PC-9 (cell line): ENCODE results near the gene TMEM150C. TPM values are rescaled to one million over a fixed set of nuclear protein-coding genes. Genes with fewer than 3 reads are reported as not detected.

Source experiments
- BruUV-seq: library from RNA; stranded (reverse); fragments of 400-500 nt; replicated peaks from 2 replicates; lab custom pipeline; 2021; lab: Mats Ljungman, UMichigan
- CTCF ChIA-PET: fragments of 300-600 bp; sonication (Branson Sonifier 250); formaldehyde crosslinking; loops from one replicate; lab custom pipeline; 2022; ENCODE audit warnings: antibody characterized with exemption; lab: Charles Lee
- POLR2A ChIA-PET: fragments of 300-600 bp; sonication (Branson Sonifier 250); formaldehyde crosslinking; loops from one replicate; lab custom pipeline; 2022; ENCODE audit warnings: antibody characterized with exemption; ENCODE audit not compliant: unreplicated experiment; lab: Charles Lee
- DNase-seq, 2 experiments: peaks; one replicate each; pipeline versions ENCODE4 v3.0.0 to v3.0.0-alpha.2; 2015 to 2022; ENCODE audit warnings: mixed read lengths in 1 of 2
- H2AFZ ChIP-seq: fragments of 200-600 bp; sonication (generic); 2 replicates; pipeline ENCODE4 v1.8.1; 2017; ENCODE audit warnings: antibody characterized with exemption
- H3F3A ChIP-seq: fragments of 200-600 bp; sonication (generic); 2 replicates; pipeline ENCODE4 v1.8.1; 2017; ENCODE audit warnings: antibody characterized with exemption, mild to moderate bottlenecking, low read depth; ENCODE audit not compliant: insufficient read depth
- H3K27ac ChIP-seq: fragments of 200-600 bp; sonication (generic); 2 replicates; pipeline ENCODE4 v1.6.1; 2016; ENCODE audit warnings: mixed run types
- H3K27me3 ChIP-seq: fragments of 200-600 bp; sonication (generic); 2 replicates; pipeline ENCODE4 v1.6.1; 2016; ENCODE audit warnings: low read depth, mixed run types; ENCODE audit not compliant: insufficient read depth
- H3K36me3 ChIP-seq: fragments of 200-600 bp; sonication (generic); 2 replicates; pipeline ENCODE4 v1.6.1; 2016; ENCODE audit warnings: low read depth, mixed run types
- H3K4me1 ChIP-seq: fragments of 200-600 bp; sonication (generic); replicated peaks from 2 replicates; pipeline ENCODE4 v1.6.1; 2016; ENCODE audit warnings: mixed run types; ENCODE audit not compliant: insufficient read depth
- H3K4me2 ChIP-seq: fragments of 200-600 bp; sonication (generic); 2 replicates; pipeline ENCODE4 v1.6.1; 2017; ENCODE audit warnings: mixed run types
- H3K4me3 ChIP-seq: fragments of 200-600 bp; sonication (generic); 2 replicates; pipeline ENCODE4 v1.6.1; 2016; ENCODE audit warnings: mixed run types
- H3K79me2 ChIP-seq: fragments of 200-600 bp; sonication (generic); 2 replicates; pipeline ENCODE4 v1.6.1; 2017; ENCODE audit warnings: low read depth, mixed run types
- H3K9me2 ChIP-seq: fragments of 200-600 bp; sonication (generic); 2 replicates; pipeline ENCODE4 v1.8.1; 2017; ENCODE audit warnings: mild to moderate bottlenecking; ENCODE audit not compliant: insufficient read depth
- H3K9me3 ChIP-seq: fragments of 200-600 bp; sonication (generic); 2 replicates; pipeline ENCODE4 v1.8.1; 2016; ENCODE audit warnings: low read depth; ENCODE audit not compliant: insufficient read depth
- H4K20me1 ChIP-seq: fragments of 200-600 bp; sonication (generic); 2 replicates; pipeline ENCODE4 v1.8.1; 2017; ENCODE audit not compliant: insufficient read depth
- CTCF ChIP-seq: fragments of 200-600 bp; sonication (generic); conservative IDR thresholded peaks from 2 replicates; pipeline ENCODE4 v1.6.1; 2017; ENCODE audit warnings: mixed run types, antibody characterized with exemption, mild to moderate bottlenecking, moderate library complexity
- EZH2 ChIP-seq: fragments of 200-600 bp; sonication (generic); IDR thresholded peaks from 2 replicates; pipeline ENCODE4 v1.8.0; 2017; ENCODE audit warnings: antibody characterized with exemption, low read depth
- intact Hi-C: fragments of 100-400 bp; cut with micrococcal nuclease; formaldehyde crosslinking; loops from one replicate; pipeline ENCODE4 v1.10.0; 2022; ENCODE audit not compliant: unreplicated experiment
- total RNA-seq: library from RNA; stranded (reverse); gene quantifications from 2 replicates; pipeline ENCODE4 v1.2.3, GENCODE V29; 2021

The TMEM150C gene
- total RNA-seq, 1 experiment from 2014 or later: 0.74 TPM

- no peak overlapping the region for H3K27ac ChIP-seq
- no peaks in the 10 kb centered on the region for H3K27me3 ChIP-seq
- H3K79me2 ChIP-seq: no peaks in the 10 kb centered on the region
- CTCF ChIA-PET: interaction anchor here (0.7 kb wide), 1 partner anchor 74 kb away, joined by 4 read pairs; no protein-coding TSS in a partner anchor
- no peaks in the 10 kb centered on the region for H3F3A ChIP-seq
- no peaks in the 10 kb centered on the region for H3K9me3 ChIP-seq
- no peaks in the 10 kb centered on the region for H3K36me3 ChIP-seq
- H2AFZ ChIP-seq: no peak overlapping the region
- H3K4me2 ChIP-seq: no peak overlapping the region
- POLR2A ChIA-PET: no interaction called here
- H4K20me1 ChIP-seq: no peaks in the 10 kb centered on the region
- no peak for DNase-seq
- H3K9me2 ChIP-seq: no peaks in the 10 kb centered on the region
- TF ChIP-seq EZH2 (no peak), CTCF (no peak)
- no peak overlapping the region for H3K4me3 ChIP-seq
- no peaks in the 10 kb centered on the region for H3K4me1 ChIP-seq
- no TSS peak for BruUV-seq
- intact Hi-C loops: no loop called here
Observed at GRCh38 chr4:82592639-82593038, 30.9 kb upstream of the TMEM150C start.

DNA sequence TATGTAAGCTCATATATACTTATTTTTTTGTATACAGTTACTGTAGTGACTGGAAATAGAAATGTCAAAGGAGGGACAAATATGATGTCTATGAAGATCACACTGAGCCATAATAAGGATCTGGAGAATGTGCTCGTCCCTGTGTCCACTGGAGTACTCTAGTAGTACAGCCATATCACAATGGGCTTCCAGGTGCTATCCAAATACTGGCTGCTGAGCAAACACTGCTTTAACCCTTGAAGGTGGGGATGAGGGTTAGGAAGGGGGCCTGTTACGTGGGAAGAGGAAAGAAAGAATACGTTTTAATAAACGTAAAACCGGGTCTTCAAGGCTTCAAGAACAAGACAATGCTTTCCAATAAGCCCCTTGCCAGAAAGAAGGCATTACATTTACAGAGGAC lies 29.8 kb upstream of the TMEM150C start:
- DNase-seq: no peak
- ChIA-PET POLR2A (no interaction called here), CTCF (no interaction called here)
- TF ChIP-seq CTCF (no peak), EZH2 (no peak)
- Histone ChIP-seq H3K9me2 (no peaks in the 10 kb centered on the region), H3K9me3 (no peaks in the 10 kb centered on the region), H3K4me1 (no peaks in the 10 kb centered on the region), H3K4me3 (no peak overlapping the region), H3K4me2 (no peak overlapping the region), H2AFZ (no peak overlapping the region), H3K36me3 (no peaks in the 10 kb centered on the region), H3K79me2 (no peaks in the 10 kb centered on the region), H3K27ac (no peak overlapping the region), H4K20me1 (no peaks in the 10 kb centered on the region), H3K27me3 (no peaks in the 10 kb centered on the region), H3F3A (no peaks in the 10 kb centered on the region)
- intact Hi-C loops: no loop called here
- BruUV-seq: no TSS peak

- Histone ChIP-seq H3K9me2 (no peaks in the 10 kb centered on the region), H3F3A (no peaks in the 10 kb centered on the region), H3K27ac (no peak overlapping the region), H3K36me3 (no peaks in the 10 kb centered on the region), H4K20me1 (no peaks in the 10 kb centered on the region), H3K9me3 (no peaks in the 10 kb centered on the region), H3K27me3 (no peaks in the 10 kb centered on the region), H3K79me2 (no peaks in the 10 kb centered on the region), H3K4me1 (no peaks in the 10 kb centered on the region), H3K4me3 (no peak overlapping the region), H2AFZ (no peak overlapping the region), H3K4me2 (no peak overlapping the region)
- intact Hi-C loops: no loop called here
- POLR2A ChIA-PET: no interaction called here
- no TSS peak for BruUV-seq
- TF ChIP-seq CTCF (no peak), EZH2 (no peak)
- DNase-seq: no peak
- CTCF ChIA-PET: no interaction called here
Observed at GRCh38 chr4:82589756-82590155, 28.0 kb upstream of the TMEM150C start.
